HUES48 (cell line): ENCODE data around the gene CAPN5.

Experiments used
- H3K27ac ChIP-seq: one replicate; pipeline ENCODE4 v1.7.0; 2013; ENCODE audit warnings: low read depth, low read length, inconsistent platforms
- H3K27me3 ChIP-seq: 2 replicates; pipeline ENCODE4 v1.6.1; 2013; ENCODE audit warnings: mild to moderate bottlenecking, low read length; ENCODE audit not compliant: control insufficient read depth, insufficient read depth
- H3K36me3 ChIP-seq: 2 replicates; pipeline ENCODE4 v1.6.1; 2013; ENCODE audit warnings: low read length; ENCODE audit not compliant: control insufficient read depth, insufficient read depth
- H3K4me1 ChIP-seq: 2 replicates; pipeline ENCODE4 v1.6.1; 2013; ENCODE audit warnings: mild to moderate bottlenecking, low read length; ENCODE audit not compliant: control insufficient read depth, insufficient read depth
- H3K4me3 ChIP-seq: 2 replicates; pipeline ENCODE4 v1.5.1; 2013; ENCODE audit warnings: mild to moderate bottlenecking, low read depth, low read length
- H3K9ac ChIP-seq: 2 replicates; pipeline ENCODE4 v1.6.1; 2013; ENCODE audit warnings: mild to moderate bottlenecking, low read depth, low read length, moderate library complexity
- H3K9me3 ChIP-seq: 2 replicates; pipeline ENCODE4 v1.6.1; 2013; ENCODE audit warnings: low read length; ENCODE audit not compliant: control insufficient read depth, insufficient read depth

The CAPN5 gene

DNA sequence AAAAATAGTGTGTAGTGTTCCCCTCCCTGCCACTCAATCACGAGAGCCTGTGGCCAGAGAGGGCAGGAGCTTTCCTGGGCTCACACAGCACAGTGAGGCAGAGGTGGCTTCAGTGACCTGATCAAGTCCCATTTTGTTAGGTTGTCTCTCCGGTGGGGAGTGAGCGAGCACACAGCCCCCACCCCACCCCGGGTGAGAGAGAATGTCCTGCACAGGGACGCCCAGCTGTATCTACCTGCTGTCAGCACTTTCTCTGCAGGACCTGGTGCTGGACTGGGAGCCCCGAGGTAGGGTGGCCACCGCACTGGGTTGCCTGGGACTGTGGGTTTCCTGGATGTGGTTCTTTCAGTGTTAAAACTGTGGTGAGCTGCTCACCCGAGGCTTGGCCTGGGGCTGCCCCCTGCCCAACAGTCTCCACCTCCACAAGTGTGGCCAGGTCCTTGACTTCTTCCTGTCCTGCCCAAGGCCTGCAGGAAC lies 6.1 kb downstream of the CAPN5 start:
- H3K36me3 ChIP-seq = no peaks in the 10 kb centered on the region
- peaks cover 1% of the 10 kb centered on the region for H3K4me1 ChIP-seq
- no peak overlapping the region for H3K27ac ChIP-seq
- H3K27me3 ChIP-seq = no peaks in the 10 kb centered on the region
- H3K9me3 ChIP-seq = no peaks in the 10 kb centered on the region
- H3K9ac ChIP-seq = no peak overlapping the region
- H3K4me3 ChIP-seq = no peak overlapping the region

DNA sequence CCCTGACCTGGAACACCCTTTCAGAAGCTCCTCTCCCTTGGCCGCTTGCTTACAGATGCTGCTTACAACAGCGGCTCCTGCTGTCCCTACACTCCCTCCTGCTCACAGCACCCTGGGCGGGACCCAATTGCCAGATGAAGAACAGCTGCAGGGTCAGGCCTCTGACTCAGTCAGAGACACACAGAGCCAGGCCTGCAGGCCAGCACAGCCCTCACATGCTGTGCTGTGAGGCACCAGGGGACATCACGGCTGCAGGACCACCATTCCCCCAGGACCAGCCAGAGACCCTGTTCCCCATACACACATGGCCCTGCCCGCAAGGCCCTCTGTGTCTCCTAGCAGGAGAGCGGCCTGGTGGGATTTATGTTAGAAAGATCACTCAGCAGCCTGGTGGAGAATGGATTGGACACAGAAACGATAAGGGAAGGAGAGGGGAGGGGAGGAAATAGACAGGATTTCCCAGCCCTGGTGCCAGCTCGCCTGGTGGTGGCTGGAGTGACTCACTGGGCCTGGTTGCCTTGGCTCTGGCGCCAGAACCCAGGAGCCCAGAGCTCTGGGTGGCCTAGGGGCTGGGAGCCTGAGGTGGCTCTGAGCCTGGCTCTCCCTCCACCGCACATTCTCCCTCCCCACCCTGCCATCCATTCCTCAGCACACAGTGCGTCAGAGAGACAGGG lies 6.7 kb downstream of the CAPN5 start:
- H3K4me3 ChIP-seq = no peak overlapping the region
- H3K9ac ChIP-seq = no peak overlapping the region
- no peak overlapping the region for H3K27ac ChIP-seq

DNA sequence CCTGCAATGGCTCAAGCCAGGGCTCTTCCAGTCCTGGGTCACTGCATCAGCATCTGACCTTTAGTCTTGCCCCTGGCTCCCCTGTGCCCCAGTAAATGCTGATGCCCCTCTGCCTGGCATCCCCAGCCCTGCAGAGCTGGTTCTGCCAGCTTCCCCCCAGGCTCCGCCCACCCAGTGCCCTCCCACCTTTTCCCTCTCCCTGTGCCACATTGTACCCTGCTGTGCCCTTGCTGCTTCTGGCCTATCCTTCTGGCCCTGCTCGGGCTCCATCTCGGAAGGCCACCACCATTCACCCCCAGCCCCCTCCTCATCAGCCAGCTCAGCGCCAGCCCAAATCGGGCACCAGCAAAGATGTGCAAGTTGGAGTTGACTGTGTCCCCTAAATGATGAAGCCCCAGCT lies 7.4 kb downstream of the CAPN5 start:
- Histone ChIP-seq H3K27ac (no peak overlapping the region), H3K36me3 (no peaks in the 10 kb centered on the region), H3K9ac (no peak overlapping the region), H3K4me1 (no peaks in the 10 kb centered on the region), H3K4me3 (no peak overlapping the region), H3K9me3 (no peaks in the 10 kb centered on the region), H3K27me3 (no peaks in the 10 kb centered on the region)

More for the DNA sequence above, 6.7 kb downstream of the CAPN5 start:
- Histone ChIP-seq H3K36me3 (no peaks in the 10 kb centered on the region), H3K9me3 (no peaks in the 10 kb centered on the region), H3K27me3 (no peaks in the 10 kb centered on the region), H3K4me1 (no peaks in the 10 kb centered on the region)

DNA sequence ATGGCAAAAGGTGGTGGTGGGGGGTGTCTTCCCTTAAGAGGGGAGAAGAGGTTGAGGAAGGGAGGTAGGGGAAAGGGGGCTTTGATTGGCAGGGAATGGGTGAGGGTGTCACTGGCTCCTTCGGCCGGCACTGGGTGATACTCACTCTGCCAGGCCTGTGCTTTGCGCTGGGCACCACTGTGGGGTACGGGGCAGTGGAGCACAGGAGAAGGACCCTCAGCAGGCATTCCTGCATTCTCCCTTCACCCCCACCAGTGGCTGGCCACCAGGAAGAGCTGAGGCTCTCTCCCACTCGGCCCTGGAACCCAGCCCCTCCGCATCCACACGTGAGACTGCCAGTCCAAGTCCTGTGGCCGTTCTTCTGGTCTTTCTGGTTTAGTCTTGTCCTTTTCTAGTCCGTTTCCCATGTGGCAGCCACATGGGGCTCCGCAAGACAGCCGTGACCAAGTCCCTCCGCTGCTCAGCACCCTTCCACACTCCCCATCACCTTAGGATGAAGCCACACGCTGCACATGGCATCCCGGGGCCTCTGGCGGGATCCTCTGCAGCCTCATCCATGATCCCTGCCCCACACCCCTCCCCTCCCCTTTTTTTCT lies 8.0 kb downstream of the CAPN5 start:
- Histone ChIP-seq H3K4me1 (no peaks in the 10 kb centered on the region), H3K27ac (no peak overlapping the region), H3K36me3 (no peaks in the 10 kb centered on the region), H3K27me3 (no peaks in the 10 kb centered on the region), H3K9ac (no peak overlapping the region), H3K9me3 (no peaks in the 10 kb centered on the region), H3K4me3 (no peak overlapping the region)

DNA sequence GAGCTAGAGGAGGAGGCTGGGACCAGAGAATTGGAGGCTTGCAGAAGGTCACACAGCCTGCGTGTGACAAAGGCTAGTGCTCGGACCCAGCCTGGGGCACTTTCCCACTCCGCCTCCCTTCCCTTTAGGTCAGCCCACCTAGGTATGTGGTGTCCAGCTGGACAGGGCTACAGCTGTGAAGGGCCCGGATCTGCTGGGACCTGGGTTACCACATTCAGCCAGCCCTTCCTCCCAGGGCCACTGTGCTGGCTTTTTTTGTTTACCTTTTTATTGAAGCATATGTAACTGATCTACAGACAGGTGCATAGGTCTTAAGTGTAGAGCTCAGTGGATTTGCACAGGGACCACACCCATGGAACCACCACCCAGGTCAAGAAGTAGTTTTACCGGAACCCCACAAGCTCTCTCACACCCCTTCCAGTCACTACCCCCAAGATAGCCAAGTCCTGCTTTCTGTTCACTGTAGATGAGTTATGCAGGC lies 8.7 kb downstream of the CAPN5 start:
- H3K9me3 ChIP-seq = no peaks in the 10 kb centered on the region
- H3K36me3 ChIP-seq = no peaks in the 10 kb centered on the region
- H3K27ac ChIP-seq = no peak overlapping the region
- H3K4me3 ChIP-seq = no peak overlapping the region
- H3K4me1 ChIP-seq = no peaks in the 10 kb centered on the region
- H3K27me3 ChIP-seq = no peaks in the 10 kb centered on the region
- no peak overlapping the region for H3K9ac ChIP-seq

DNA sequence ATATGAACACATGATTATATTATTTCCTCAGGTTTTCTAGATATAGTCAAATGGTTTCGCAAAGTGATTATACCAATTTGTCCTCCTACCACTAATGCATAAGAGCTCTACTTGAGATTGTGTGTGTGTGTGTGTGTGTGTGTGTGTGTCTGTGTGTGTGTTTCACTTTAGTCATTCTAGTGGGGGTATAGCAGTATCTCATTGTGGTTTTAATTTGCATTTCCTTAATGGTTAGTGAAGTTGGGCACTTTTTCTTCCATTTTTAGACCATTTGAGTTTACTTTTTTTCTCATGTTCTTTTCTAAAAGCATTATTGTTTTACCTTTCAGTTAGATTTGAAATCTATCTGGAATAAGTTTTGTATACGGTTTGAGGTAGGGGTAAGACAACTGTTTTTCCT lies 12.9 kb downstream of the CAPN5 start:
- no peak overlapping the region for H3K9ac ChIP-seq
- H3K27ac ChIP-seq = no peak overlapping the region
- no peaks in the 10 kb centered on the region for H3K4me1 ChIP-seq

DNA sequence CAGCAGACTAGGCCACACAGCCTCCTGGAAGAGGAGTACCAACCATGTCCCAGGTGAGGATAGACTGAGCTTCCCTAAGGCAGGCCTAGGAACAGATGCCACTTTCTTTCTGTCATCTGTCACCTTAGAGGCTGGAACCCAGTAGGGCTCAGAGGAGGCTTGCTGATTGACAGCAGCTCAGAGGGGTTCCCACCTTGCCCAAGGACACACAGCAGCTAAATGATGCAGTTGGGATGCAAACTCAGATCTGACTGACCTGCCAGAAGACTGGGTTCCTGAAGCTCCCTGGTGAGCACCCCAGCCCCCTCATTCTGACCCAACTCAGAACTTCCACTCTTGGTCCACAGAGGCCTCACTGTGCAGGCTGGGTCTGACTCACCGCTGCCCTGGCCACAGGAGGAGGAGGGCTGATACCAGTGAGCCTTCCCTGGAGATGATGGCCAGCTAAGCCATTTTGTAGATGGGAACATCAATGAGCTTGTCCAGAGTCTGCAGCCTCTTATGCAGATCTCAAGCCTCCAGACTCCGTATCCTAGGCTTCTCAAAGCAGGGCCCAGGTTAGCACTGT lies 14.0 kb downstream of the CAPN5 start:
- no peaks in the 10 kb centered on the region for H3K27me3 ChIP-seq
- no peaks in the 10 kb centered on the region for H3K36me3 ChIP-seq
- H3K27ac ChIP-seq = no peak overlapping the region
- no peak overlapping the region for H3K4me3 ChIP-seq
- no peaks in the 10 kb centered on the region for H3K4me1 ChIP-seq
- no peak overlapping the region for H3K9ac ChIP-seq
- no peaks in the 10 kb centered on the region for H3K9me3 ChIP-seq

More for the DNA sequence above, 12.9 kb downstream of the CAPN5 start:
- Histone ChIP-seq H3K9me3 (no peaks in the 10 kb centered on the region), H3K4me3 (no peak overlapping the region), H3K27me3 (no peaks in the 10 kb centered on the region), H3K36me3 (no peaks in the 10 kb centered on the region)

DNA sequence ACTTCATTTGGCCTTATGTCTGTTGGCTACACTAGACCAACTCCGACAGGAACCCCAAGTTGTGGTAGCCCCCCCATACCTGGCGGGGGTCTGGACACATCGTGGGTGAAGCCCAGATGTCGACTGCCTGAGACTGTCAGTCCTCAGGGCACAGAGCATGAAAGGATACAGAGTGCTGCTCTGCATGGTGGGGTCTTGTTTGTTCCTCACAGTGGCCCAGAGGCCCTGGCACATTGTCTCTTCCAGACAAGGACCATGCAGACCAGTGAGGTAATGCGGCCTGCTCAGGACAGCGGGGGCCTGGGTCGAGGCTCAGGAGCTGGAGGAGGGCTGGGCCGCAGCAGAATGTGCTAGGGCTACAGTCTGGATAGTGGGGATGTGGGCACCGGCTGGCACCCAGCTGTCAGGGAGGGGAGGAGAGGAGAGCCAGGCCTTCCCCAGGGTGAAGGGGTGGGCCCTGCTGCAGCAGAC lies 14.6 kb downstream of the CAPN5 start:
- no peaks in the 10 kb centered on the region for H3K4me1 ChIP-seq
- no peaks in the 10 kb centered on the region for H3K27me3 ChIP-seq
- no peaks in the 10 kb centered on the region for H3K9me3 ChIP-seq
- no peak overlapping the region for H3K27ac ChIP-seq
- no peak overlapping the region for H3K9ac ChIP-seq
- no peaks in the 10 kb centered on the region for H3K36me3 ChIP-seq
- H3K4me3 ChIP-seq = no peak overlapping the region

DNA sequence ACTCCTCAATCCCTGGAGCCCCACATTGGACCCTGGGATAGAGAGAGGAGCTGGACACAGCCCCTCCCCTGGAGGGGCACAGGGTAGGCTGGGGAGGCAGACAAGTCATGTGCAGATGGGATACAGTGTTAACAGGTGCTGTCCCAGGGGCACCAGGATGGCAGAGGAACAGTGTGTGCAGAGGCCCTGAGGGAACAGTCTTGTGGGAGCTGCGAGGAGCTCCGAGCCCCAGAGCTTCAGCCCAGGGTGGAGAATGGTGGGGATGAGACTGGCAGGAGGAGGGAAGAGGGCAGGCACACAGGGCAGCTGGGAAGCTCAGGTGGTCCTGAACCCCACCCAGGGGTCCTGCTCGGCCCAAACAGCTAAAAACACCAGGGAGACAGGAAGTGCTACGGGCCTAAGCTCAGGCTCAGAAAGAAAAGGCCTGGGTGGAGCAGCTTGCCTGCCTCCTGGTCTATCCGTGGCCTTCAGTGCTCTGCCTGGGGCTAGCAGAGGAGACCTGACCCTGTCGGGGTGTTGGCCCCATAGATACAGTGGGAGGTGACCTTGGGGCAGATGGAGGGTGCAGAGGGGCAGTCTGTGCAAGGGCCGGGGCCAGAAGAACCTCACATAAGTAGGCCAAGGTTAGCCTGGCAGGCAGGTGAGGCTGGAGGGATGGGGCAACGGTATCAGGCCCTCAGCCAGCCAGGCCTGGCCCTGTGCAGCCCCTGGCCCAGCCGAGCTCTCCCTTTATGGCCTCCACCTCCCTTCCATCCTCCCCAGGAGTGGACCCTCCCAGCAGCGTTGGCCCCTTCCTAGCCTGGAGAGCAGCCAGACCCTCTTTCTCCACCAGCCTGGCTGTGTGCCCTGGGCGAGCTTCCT lies 15.4 kb downstream of the CAPN5 start:
- H3K27me3 ChIP-seq = no peaks in the 10 kb centered on the region
- no peaks in the 10 kb centered on the region for H3K4me1 ChIP-seq
- H3K27ac ChIP-seq = no peak overlapping the region
- no peaks in the 10 kb centered on the region for H3K9me3 ChIP-seq
- H3K36me3 ChIP-seq = no peaks in the 10 kb centered on the region
- H3K9ac ChIP-seq = no peak overlapping the region
- H3K4me3 ChIP-seq = no peak overlapping the region

DNA sequence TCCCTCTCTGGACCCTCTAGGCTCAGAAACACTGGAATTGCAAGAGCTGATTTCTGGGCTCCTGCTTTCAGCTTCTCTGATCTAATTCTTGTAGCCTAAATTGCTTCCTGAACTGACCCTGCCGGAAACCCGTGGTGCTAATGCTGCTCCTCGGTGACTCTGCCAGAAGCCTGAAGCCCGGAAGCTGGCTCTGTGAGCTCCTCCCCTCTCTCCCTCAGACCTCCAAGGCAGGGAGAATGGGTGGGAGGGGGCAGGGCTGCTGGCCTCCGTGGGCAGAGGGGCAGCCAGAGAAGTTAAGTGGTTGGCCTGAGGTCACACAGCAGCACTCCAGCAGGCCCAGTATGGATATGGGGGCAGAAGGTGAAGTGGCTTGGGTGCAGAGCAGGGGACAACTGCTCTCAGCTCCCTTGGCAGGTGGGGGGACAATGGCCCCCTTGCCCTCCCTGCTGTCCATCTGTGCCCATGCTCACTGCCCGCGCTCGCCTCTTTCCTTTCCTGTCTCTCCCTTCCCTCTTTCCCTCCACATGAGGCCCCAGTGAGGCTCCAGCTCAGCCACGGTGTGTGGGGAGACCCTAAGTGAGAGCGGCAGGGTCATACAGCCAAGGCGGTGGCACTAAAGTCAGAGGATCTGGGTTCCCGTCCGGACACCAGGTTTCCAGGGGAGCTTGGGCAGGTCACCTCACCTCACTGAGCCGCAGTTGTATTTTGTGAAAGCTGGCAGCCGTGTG lies 16.2 kb downstream of the CAPN5 start:
- Histone ChIP-seq H3K36me3 (no peaks in the 10 kb centered on the region), H3K27me3 (no peaks in the 10 kb centered on the region), H3K4me1 (no peaks in the 10 kb centered on the region), H3K4me3 (no peak overlapping the region), H3K27ac (no peak overlapping the region), H3K9me3 (no peaks in the 10 kb centered on the region), H3K9ac (no peak overlapping the region)
